Hepatocyte (in vitro differentiated cells): ENCODE results near the gene FBN1.

Experiments used
- EZH2 ChIP-seq: fragments of 200-600 bp; sonication (generic); IDR thresholded peaks from 2 replicates; pipeline ENCODE4 v1.6.1; 2016; ENCODE audit warnings: antibody characterized with exemption, mild to moderate bottlenecking, borderline replicate concordance
- EZH2phosphoT487 ChIP-seq: fragments of 200-600 bp; sonication (generic); IDR thresholded peaks from one replicate; pipeline ENCODE4 v1.6.1; 2018; ENCODE audit warnings: antibody characterized with exemption, mild to moderate bottlenecking, low read depth, moderate library complexity; ENCODE audit not compliant: unreplicated experiment, severe bottlenecking
- TF ChIP-seq, protein P1 (sequence below): fragments of 200-600 bp; sonication (generic); IDR thresholded peaks from 2 replicates; pipeline ENCODE4 v1.5.1; 2016; ENCODE audit warnings: antibody characterized with exemption, mild to moderate bottlenecking; ENCODE audit not compliant: poor library complexity

DNA sequence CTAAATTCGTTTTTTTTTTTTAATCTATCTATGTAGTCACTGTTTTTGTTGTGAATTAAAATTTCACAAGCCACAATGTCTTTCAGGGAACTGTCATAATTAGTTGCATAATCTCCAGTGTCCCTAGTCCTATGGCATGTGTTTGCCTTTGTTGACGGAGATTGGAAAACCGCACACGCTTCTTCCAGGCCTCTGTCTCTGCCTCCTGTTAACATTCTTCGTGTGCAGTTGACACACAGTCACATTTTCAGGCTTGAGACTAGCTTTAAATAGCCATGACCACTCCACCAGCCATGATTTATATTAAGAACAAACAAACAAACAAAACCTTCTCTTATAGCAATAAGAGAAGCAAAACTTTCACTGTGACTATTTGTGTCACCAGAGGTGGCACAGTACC, 174.4 kb downstream of the FBN1 start:
- TF ChIP-seq, protein P1, sequence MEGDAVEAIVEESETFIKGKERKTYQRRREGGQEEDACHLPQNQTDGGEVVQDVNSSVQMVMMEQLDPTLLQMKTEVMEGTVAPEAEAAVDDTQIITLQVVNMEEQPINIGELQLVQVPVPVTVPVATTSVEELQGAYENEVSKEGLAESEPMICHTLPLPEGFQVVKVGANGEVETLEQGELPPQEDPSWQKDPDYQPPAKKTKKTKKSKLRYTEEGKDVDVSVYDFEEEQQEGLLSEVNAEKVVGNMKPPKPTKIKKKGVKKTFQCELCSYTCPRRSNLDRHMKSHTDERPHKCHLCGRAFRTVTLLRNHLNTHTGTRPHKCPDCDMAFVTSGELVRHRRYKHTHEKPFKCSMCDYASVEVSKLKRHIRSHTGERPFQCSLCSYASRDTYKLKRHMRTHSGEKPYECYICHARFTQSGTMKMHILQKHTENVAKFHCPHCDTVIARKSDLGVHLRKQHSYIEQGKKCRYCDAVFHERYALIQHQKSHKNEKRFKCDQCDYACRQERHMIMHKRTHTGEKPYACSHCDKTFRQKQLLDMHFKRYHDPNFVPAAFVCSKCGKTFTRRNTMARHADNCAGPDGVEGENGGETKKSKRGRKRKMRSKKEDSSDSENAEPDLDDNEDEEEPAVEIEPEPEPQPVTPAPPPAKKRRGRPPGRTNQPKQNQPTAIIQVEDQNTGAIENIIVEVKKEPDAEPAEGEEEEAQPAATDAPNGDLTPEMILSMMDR: no peak
- no peak for TF ChIP-seq EZH2phosphoT487
- no peak for TF ChIP-seq EZH2
